ENCODE results near the gene FBXW4.

GRCh38 chr10:101693651-101693977 lies 1.4 kb downstream of the FBXW4 start:
- no peak for TF ChIP-seq POLR2A (IDR thresholded peaks at IDR 0.05)
- TF ChIP-seq CTCF (IDR thresholded peaks at IDR 0.05): no peak
- no peak for TF ChIP-seq EP300 (IDR thresholded peaks at IDR 0.05; ENCODE audit: low read depth)

Data from transverse colon (tissue), 3 donors.